Type B pancreatic cell (in vitro differentiated cells): ENCODE results near the gene CC2D2B. TPM values are rescaled to one million over a fixed set of nuclear protein-coding genes. Genes with fewer than 3 reads are reported as not detected.
"Not testable (repeated sequence)": the region's sequence is repeated elsewhere in the genome, so short reads cannot be mapped to it uniquely, and the experiment has no call there.

Source experiments
- DNase-seq: peaks from one replicate; pipeline ENCODE4 v3.0.0; 2021; ENCODE audit warnings: mixed read lengths; ENCODE audit not compliant: unreplicated experiment; ENCODE audit errors: extremely low spot score
- H3K27ac Mint-ChIP-seq: 2 replicates; pipeline ENCODE4 v1.8.0; 2021; ENCODE audit warnings: mild to moderate bottlenecking, mixed read lengths
- H3K27me3 Mint-ChIP-seq: 2 replicates; pipeline ENCODE4 v1.8.0; 2021; ENCODE audit warnings: mixed read lengths
- H3K36me3 Mint-ChIP-seq: 2 replicates; pipeline ENCODE4 v1.8.0; 2021; ENCODE audit warnings: mixed read lengths
- H3K4me1 Mint-ChIP-seq: one replicate; pipeline ENCODE4 v1.8.0; 2021; ENCODE audit warnings: mixed read lengths; ENCODE audit not compliant: unreplicated experiment
- H3K4me3 Mint-ChIP-seq: 2 replicates; pipeline ENCODE4 v1.8.0; 2021; ENCODE audit warnings: mild to moderate bottlenecking, mixed read lengths
- H3K9me3 Mint-ChIP-seq: 2 replicates; pipeline ENCODE4 v1.8.0; 2021; ENCODE audit warnings: mixed read lengths
- total RNA-seq: library from RNA; stranded (reverse); gene quantifications from 2 replicates; pipeline ENCODE4 v1.2.1, GENCODE V29; 2021; ENCODE audit warnings: low replicate concordance
- TF ChIP-seq, protein P1 (sequence below): fragments of 200-600 bp; sonication (generic); conservative IDR thresholded peaks from 2 replicates; pipeline ENCODE4 v1.5.0; 2021; ENCODE audit warnings: antibody characterized with exemption, mild to moderate bottlenecking

Gene CC2D2B
- total RNA-seq, 1 donor from 2014 or later, result 0.34 TPM

DNA sequence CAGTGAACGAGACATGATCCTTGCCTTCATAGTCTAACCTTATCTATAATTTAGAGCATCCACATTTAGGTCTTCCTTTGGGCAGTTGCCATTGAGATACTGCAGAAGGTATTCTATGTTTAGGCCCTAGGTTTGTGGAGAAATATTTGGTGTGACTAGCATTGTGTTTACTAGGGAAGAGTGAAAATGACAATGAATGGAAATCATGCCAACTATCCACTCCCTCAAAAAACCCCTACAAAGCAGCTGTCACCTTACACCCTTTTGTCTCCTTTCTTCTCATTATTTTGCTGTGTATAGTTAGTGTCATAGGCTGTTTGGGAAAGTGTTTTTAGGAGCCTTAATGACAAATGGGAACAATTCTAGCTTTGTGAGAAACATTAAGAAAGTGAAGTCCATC is 138.8 kb downstream of the CC2D2B start:
- H3K4me3 Mint-ChIP-seq, result peak overlapping the region; percentile 94
- H3K27ac Mint-ChIP-seq, result peak overlapping the region; percentile 4
- H3K27me3 Mint-ChIP-seq, result no peaks in the 10 kb centered on the region
- TF ChIP-seq, protein P1, sequence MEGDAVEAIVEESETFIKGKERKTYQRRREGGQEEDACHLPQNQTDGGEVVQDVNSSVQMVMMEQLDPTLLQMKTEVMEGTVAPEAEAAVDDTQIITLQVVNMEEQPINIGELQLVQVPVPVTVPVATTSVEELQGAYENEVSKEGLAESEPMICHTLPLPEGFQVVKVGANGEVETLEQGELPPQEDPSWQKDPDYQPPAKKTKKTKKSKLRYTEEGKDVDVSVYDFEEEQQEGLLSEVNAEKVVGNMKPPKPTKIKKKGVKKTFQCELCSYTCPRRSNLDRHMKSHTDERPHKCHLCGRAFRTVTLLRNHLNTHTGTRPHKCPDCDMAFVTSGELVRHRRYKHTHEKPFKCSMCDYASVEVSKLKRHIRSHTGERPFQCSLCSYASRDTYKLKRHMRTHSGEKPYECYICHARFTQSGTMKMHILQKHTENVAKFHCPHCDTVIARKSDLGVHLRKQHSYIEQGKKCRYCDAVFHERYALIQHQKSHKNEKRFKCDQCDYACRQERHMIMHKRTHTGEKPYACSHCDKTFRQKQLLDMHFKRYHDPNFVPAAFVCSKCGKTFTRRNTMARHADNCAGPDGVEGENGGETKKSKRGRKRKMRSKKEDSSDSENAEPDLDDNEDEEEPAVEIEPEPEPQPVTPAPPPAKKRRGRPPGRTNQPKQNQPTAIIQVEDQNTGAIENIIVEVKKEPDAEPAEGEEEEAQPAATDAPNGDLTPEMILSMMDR, result no peak
- DNase-seq, result no peak
- H3K4me1 Mint-ChIP-seq, result peaks cover 36% of the 10 kb centered on the region
- H3K36me3 Mint-ChIP-seq, result peaks cover 34% of the 10 kb centered on the region
- no peaks in the 10 kb centered on the region for H3K9me3 Mint-ChIP-seq

DNA sequence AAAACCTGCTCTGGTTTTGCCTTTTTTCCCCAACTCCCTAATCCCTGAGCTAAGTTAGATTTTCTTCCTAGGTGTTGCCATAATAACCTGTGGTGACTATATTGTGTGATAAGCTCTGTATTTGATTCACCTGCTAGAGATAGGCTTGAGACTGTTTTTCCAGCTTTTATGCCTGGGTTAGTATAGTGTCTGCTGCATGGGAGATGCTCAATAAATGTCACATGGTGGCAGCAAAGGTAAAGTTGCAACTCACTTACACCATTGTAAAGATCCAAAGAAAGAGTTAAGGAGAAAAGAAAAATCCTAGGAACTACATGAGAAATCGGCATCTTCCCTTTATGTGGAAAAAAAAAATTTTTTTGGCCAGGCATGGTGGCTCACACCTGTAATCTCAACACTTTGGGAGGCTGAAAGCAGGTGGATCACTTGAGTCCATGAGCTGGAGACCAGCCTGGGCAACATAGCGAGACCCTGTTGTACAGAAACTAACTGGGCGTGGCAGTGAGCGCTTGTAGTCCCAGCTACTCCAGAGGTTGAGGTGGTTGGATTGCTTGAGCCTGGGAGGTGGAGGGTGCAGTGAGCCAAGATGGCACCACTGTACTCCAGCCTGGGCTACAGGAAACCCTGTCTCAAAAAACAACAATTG is 139.4 kb downstream of the CC2D2B start:
- Mint-ChIP-seq H3K27ac (peak overlapping the region; percentile 4), H3K27me3 (no peaks in the 10 kb centered on the region), H3K4me3 (peak overlapping the region; percentile 27), H3K9me3 (no peaks in the 10 kb centered on the region), H3K4me1 (peaks cover 41% of the 10 kb centered on the region), H3K36me3 (peaks cover 40% of the 10 kb centered on the region)
- TF ChIP-seq, protein P1, result no peak
- no peak for DNase-seq

DNA sequence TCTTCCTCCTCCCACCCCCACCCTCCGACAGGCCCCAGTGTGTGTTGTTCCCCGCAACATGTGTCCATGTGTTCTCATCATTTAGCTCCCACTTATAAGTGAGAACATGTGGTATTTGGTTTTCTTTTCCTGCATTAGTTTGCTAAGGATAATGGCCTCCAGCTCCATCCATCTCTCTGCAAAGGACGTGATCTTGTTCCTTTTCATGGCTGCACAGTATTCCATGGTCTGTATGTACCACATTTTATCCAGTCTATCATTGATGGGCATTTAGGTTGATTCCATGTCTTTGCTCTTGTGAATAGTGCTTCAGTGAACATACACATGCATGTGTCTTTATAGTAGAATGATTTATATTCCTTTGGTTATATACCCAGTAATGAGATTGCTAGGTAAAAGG is 140.2 kb downstream of the CC2D2B start:
- Mint-ChIP-seq H3K4me1 (peaks cover 45% of the 10 kb centered on the region), H3K4me3 (peak overlapping the region; percentile 48), H3K36me3 (peaks cover 48% of the 10 kb centered on the region)
- H3K27me3 Mint-ChIP-seq, H3K9me3 Mint-ChIP-seq, H3K27ac Mint-ChIP-seq, DNase-seq: not testable (repeated sequence)

DNA sequence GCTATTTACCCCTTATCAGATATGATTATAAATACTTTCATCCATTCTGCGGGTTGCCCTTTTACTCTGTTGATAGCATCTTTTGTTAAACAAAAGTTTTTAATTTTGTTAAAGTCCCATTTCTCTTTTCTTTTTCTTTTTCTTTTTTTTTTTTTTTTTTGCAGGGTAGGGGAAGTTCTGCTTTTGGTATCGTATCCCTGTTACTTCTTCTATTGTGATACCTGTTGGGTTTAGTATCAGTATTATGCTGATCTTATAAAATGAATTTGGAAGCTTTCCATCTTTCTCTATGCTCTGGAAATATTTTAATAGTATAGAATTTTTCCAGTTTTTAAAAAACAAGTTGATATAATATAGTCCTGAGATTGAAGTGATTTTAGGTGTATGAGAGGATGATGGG is 141.6 kb downstream of the CC2D2B start:
- Mint-ChIP-seq H3K4me3 (no peak overlapping the region), H3K36me3 (peaks cover 51% of the 10 kb centered on the region), H3K27ac (no peak overlapping the region), H3K4me1 (peaks cover 52% of the 10 kb centered on the region), H3K27me3 (no peaks in the 10 kb centered on the region), H3K9me3 (no peaks in the 10 kb centered on the region)
- TF ChIP-seq, protein P1, result no peak
- DNase-seq, result no peak

DNA sequence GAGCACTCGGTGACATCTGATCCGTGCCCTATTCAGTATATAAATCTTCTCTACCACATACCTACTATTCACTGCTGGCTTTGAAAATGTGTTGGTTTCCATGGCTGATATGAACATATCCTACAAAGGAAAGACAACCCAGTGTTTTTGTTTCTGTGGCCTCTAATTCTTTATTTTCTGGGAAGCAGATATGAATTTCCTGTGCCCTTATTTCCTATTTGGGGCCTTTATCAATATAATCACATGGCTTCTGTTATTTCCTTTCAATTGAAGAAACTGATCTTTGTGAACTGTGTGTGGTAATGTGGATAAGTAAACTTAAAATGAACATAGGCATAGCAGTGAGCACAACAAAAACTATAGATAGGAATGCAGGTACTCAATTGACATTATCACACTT is 146.2 kb downstream of the CC2D2B start:
- Mint-ChIP-seq H3K36me3 (peaks cover 37% of the 10 kb centered on the region), H3K4me3 (no peak overlapping the region), H3K4me1 (peaks cover 16% of the 10 kb centered on the region), H3K27me3 (no peaks in the 10 kb centered on the region), H3K27ac (no peak overlapping the region), H3K9me3 (no peaks in the 10 kb centered on the region)
- TF ChIP-seq, protein P1, result no peak
- no peak for DNase-seq

DNA sequence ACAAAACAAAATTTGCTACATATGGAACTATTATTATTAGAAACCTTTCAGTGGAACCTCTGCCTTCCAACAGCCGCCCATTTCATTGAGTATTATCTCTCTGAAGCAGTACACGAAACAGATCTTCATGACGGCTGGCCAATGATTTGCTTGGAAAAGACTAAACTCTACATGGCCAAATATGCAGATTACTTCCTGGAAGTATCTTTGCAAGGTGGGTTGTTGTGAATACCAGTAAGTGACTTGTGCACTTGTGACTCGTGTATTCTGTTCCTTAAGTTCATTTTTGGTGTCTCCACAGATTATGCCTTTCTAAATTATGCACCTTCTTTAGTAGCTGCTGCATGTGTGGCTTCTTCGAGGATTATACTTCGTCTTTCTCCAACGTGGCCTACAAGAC is 149.0 kb downstream of the CC2D2B start:
- Mint-ChIP-seq H3K9me3 (no peaks in the 10 kb centered on the region), H3K36me3 (peaks cover 47% of the 10 kb centered on the region), H3K27ac (no peak overlapping the region), H3K4me3 (no peak overlapping the region), H3K4me1 (peaks cover 13% of the 10 kb centered on the region), H3K27me3 (no peaks in the 10 kb centered on the region)
- TF ChIP-seq, protein P1, result no peak
- DNase-seq, result no peak
